Activated CD8-positive, alpha-beta memory T cell treated with anti-CD3 and anti-CD28 coated beads, Interleukin-2, amount 50 U/mL, for 4 hours (primary cell): ENCODE measurements around the gene DEFB113.

Experiments
- DNase-seq: peaks from one replicate; pipeline ENCODE4 v3.0.0-alpha.2; 2020

Gene DEFB113

DNA sequence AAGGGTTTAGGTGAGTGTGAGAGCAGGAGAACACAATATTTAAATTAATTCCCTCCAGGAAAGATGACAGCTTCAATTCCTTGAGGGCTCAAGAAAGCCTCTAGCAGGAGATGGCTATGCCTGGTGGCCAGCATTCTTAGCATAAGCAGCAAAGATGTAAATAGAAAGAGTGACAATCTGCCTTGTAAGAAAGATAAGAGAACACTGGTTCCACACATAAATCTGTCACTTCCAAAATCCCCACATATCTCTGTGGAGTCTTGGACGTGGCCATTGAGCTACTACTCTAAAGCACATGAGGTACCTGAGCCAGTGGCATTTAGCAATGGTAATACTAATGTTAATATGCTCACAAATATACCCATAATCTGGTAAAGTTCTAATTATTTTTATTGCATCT is 34.7 kb downstream of the DEFB113 start:
- no peak for DNase-seq

DNA sequence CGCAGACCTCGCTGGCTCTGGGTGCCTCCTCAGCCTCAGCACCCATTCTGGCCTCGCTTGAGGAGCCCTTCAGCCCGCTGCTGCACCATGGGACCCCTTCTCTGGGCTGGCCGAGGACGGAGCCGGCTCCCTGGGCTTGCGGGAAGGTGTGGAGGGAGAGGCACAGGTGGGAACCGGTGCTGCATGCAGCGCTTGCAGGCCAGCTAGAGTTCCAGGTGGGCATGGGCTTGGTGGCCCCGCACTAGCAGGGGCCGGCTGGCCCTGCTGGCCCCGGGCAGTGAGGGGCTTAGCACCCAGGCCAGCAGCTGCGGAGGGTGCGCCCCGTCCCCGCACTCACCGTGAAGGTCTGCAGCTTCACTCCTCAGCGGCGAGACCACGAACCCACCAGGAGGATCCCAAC is 35.9 kb downstream of the DEFB113 start:
- DNase-seq, result no peak

DNA sequence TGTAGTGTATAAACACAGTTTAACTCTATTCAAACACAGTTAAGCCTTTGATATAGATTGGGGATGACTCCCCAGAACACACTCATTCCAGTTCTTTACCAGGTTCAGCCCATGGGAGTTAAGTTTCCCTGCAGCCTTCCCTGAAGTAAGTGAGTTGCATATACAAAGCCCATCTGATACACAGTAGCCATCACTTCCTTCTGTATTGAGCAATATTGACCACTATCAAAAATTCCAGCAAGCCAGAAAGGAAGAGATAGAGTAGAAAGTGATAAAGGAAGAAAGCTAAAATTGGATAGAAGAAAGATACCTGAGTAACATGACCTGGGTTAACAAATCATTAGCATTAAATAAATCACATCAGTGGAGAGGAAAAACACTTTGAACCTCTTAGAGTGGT is 40.1 kb downstream of the DEFB113 start:
- DNase-seq, result no peak

DNA sequence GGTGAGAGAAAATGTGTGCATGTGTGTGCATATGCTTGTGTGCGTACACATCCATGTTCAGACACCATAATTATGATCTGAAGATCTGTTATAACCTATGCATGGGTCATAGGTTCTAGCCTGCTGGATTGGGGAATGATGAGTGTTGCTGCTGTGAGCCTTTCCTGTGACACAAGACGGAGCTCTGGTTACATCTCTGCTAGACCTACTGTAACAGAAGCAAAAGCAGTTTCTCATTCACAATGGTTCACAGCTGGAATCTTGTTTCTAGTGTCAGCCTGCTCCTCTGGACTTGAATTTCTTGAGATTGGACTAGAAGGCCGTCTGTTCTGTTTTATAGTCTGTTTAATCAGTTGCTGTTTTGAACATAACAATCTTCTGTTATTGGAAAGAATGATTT is 45.6 kb downstream of the DEFB113 start:
- no peak for DNase-seq

DNA sequence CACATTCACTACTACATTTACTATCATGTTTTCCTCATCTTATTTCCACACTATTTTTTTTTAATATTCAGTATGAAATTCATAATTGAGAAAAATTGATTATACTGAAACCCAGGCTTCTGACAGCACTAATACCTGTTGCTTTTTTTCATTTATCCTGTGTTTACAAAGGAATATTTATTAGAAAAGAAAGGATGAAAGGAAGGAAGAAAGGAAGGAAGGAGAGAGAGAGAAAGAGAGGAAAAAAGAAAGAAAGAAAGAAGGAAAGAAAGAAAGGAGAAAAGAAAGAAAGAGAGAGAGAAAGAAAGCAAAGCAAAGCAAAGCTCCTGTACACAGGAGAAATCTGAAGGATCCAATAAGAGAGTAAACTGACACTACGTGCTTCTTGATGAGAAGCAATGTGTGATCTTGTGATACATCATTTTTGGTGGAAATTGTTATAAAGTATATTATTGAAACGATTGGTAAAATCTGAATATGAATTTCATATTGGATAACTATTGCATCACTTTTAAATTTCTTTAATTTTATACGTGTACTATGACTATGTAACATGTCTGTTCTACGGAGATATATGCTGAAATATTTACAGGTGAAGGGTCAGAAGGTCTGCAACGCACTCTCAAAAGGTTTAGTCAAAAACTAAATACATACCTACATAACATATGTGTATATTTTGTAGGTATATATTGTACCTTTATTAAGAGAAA is 49.3 kb downstream of the DEFB113 start:
- DNase-seq, result no peak

DNA sequence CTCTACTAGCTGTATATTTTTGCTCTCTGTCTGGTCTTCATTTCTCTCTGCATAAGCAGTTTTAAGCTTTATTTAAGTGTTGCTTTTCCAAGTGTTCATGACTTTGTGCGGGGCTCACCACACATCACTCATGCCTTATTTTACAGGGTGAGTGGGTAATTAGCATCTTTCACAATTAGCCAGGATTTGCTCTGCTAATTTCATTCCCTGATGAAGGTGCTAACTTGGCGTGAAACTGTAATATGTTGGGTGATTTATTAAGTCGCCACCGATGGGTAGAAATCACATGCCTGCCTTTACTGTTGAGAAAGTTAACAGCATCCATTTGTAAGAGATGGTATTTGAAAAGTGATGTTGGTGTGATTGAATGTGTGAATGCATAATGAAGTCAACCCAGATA is 50.2 kb downstream of the DEFB113 start:
- no peak for DNase-seq

DNA sequence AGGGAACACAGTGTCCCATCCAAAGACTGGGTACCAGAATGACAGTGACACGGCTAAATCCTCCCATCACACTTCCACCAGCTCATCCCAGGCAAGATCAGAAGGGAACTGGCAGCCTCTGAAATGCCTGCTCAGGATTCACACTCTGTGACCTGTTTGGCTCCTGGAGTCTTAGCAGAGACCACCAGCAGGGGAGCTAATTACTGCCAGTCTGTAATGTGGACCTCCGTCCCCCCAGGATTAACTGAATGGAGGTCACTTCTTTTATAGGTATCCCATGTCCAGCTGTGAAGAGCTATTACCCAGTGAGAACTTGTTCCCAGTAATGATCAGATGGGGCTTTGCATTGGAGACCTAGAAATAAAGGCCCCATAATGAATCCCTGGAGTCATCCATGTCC is 50.6 kb downstream of the DEFB113 start:
- DNase-seq, result no peak
